HG02610 (cell line): ENCODE data around the gene MET.

Experiments
- ATAC-seq: cut with Tn5 transposase; IDR thresholded peaks from one replicate; pipeline ENCODE4 v1.9.1; 2021; ENCODE audit warnings: mild to moderate bottlenecking, moderate library complexity; ENCODE audit not compliant: unreplicated experiment

MET gene

GRCh38 chr7:116663744-116664143 lies 8.3 kb upstream of the MET start:
- no peak for ATAC-seq

GRCh38 chr7:116665332-116665996 lies 6.5 kb upstream of the MET start:
- ATAC-seq, result no peak

- no peak for ATAC-seq
Observed at GRCh38 chr7:116669769-116670168, 2.2 kb upstream of the MET start.

DNA sequence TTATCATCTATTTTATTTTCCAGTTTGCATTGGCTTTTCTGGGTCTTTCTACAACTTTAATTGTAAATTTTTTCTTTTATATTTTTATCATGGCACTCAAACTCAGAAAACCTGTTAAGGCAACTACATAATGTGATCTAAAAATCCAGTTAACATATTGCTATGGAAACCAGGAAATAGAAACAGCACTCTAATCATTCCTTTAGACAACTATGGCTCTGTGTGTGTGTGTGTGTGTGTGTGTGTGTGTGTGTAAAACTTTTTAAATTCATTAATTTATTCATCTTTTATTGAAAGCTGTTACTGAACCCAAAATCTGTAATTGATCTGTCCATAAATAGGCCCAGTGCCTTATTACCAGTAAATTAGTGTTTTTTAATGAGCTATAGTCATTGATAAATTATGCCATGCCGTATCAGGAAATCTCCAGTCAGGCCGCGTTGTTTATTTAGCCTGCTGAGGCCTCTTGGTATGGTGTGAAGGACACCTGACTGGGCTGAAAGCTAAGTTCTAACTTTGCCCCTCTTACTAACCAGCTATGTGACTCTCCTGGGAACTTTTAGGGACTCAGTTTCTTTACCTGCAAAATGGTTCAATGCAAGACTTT lies 1.5 kb upstream of the MET start:
- no peak for ATAC-seq

- ATAC-seq, result no peak
Observed at GRCh38 chr7:116671111-116671510, 885 bp upstream of the MET start.

GRCh38 chr7:116672596-116673456 lies 830 bp downstream of the MET start:
- ATAC-seq, result no peak

DNA sequence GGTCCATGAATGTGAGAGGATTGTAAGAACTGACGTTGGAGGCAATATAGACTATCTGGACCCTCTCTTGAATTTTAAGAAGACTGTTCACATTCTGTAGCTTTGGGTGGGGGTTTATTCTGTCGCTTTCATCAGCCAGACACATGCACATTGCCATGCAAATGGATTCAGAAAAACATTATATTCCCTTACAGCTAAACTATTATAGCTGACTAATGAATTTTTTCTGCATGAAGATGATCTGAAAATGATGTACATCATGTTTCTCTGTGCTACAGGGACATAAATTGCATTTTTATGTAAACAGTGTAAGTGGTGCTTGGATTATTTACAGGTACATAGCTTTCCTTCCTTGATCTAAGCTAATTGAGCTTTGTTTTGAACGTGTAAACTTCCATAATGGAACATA lies 1.5 kb downstream of the MET start:
- ATAC-seq, result no peak

DNA sequence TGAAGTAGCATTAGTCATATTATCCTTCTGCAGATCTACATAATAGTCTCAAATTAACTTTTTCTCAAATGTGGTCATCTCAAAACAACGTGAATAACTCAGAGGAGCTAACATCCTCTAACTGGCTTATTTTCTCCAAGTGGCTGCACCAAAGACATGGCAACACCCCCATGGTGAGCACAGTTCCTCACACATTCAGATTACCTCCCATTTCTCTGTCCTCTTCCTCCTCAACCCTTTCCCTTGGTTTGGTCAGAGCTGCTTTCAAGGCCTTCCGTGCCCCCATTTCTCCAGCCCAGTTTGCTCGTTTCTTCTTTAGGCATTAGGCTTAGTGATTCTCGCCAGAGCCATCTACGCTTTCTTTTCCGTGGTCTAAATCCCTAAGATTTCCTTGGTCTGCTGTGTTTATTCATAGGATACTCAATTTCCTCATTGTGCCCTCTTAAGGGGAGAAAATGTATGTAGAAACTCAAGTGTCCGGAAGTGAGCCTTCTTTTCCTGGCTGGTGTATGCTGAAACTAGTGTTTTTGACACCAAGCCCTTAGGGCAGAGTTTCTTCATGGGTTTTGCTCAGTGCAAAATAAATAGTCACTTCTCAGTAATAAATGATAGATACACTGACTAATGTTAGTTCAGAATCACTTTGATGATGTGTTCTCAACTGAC lies 2.6 kb downstream of the MET start:
- no peak for ATAC-seq

DNA sequence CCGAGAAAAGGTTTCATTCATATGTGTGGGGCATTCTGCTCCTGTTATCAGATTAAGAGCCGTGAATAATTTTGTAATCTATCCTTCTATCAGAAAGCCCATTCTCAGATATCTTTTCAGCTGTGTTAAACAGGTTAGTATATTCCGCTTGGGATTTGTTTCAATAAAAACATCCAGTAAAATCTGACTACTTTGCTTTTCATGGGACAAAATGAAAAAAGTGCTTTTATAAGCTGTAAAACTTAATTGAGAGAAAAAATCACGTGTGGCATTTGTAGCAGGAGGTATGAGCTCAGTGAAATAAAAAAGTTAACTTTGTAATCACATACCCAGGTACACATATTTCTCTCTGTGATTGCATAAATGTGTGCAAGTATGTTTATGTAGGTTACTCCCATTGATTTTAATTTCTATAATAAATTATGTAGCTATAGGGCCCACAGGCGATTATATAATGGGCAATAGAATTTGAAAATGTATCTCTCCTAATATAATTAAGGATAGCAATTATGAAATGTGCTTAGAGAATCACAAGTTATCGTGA lies 3.9 kb downstream of the MET start:
- no peak for ATAC-seq

DNA sequence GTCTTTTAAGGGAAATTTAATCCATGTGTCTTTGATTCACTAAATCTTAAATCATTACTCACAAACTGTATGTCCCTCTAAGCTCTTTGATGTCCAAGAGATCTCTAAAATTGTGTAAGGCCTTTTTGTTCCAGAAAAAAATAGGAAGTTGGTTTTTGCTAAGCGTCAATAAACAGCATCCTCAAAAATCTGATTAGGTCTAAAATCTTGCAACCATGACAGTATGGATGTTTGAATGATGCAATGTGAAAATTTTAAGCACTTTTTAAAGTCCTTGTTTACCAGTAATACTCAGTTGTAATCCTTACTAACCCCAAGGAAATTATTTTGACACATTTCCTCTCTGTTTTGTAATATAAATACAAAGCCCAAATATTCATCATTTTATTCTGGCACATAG lies 6.8 kb downstream of the MET start:
- ATAC-seq, result no peak

GRCh38 chr7:116679500-116679899 lies 7.5 kb downstream of the MET start:
- ATAC-seq, result peak; percentile 74

GRCh38 chr7:116683786-116684185 lies 11.8 kb downstream of the MET start:
- ATAC-seq, result peak; percentile 99

DNA sequence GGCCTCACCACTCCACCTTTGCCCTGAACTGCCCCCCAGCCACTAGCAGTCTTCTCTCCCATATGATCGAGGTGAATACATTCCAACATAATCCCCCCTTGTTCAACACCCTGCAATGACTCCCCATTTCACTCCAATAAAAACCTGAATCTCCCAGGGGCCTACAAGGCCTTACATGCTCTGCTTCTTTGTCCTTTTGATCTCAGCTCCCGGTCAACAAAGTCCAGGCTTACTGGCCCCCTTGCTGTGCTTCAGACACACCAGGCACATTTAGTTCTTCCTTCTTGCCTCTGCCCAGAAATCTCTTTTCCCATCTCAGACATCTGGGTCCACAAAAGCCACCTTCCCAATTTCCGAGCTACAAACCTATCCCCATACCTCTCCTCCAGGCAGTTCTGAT lies 14.0 kb downstream of the MET start:
- no peak for ATAC-seq

- no peak for ATAC-seq
Observed at GRCh38 chr7:116686812-116687419, 14.9 kb downstream of the MET start.

GRCh38 chr7:116687801-116688201 lies 15.8 kb downstream of the MET start:
- no peak for ATAC-seq

GRCh38 chr7:116689790-116690259 lies 17.8 kb downstream of the MET start:
- no peak for ATAC-seq

DNA sequence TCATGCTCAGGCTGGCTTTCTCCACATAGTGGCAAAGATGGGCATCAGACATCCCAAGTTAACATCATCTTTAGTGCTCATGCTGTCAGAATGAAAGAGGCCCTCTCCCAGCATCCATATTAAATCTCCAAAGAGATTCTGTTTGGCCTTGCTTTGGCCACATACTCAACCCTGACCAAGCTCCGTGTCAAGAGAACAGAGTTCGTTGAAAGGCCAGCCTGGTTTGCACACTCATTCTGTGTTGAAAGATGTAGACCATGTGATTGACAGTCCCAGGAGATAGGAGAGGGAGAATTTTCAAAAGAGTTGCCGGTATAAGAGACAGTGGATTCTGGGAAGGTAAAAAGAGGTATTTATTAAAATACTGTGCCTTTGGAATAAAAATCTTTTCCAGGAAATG lies 19.7 kb downstream of the MET start:
- ATAC-seq, result no peak

DNA sequence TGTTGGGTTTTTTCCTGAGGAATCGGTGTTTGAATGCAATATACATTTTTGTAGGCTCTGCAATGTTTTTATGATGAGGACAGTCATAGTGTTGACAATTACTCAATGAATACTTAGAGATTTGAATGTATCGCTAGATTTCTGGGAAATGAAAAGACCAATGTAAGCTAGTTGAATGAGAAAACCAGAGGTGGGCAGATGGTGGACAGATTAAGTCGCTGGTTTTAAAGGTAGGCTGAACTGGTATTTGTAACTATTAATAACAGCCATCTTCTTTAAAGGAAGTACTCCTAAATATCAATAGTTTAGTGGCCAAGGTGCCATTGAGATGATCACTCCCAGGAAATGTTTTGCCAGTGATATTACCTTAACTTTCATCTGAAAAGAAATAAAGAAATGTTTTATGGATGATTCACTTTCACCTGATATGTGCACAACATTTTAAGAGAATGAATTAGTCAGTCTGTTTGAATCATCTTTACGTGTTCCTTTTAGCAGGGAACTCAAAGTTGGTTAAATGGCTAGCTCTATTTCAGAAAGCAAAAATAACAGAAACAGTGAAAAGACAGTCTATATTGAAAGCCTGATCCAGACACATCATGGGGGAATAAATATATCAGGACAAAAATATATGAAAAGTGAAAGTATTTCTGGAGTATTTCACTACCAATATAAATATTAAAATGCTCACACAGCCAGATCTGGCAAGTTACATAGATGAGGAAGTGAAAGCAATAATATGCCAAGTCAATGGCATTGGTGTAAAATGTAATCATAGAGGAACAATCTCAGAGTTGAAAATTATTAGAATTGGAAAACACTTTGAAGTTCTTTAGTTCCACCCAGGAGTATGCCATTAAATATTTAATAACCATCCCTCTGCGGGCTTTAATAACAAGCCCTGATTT lies 20.7 kb downstream of the MET start:
- no peak for ATAC-seq

- ATAC-seq, result no peak
Observed at GRCh38 chr7:116696707-116697106, 24.7 kb downstream of the MET start.

DNA sequence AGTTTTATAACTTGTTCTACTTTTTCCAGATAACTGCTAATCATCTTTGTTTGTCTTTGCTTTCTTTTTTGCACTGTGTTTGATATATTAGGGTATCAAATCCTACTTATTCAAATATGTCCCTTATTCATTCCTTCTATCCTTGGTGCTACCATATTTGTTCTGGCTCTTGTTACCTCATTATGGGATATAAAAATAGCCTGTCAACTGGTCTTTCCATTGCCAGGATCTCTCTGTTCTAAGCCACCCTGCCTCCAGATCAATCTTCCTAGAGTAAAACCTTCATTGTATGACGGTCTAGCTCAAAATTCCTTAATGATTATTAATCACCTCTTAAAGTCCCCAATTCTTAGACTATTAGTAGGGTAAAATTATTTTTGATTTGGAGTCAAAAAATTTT lies 25.2 kb downstream of the MET start:
- ATAC-seq, result no peak
